Liver (tissue), 9 donors: Measurements from ENCODE around the gene ZNF563. TPM values are rescaled to one million over a fixed set of nuclear protein-coding genes. Genes with fewer than 3 reads are reported as not detected.
"Not testable (repeated sequence)": the region's sequence is repeated elsewhere in the genome, so short reads cannot be mapped to it uniquely, and the experiment has no call there.

Experiments used
- DNase-seq: peaks from one replicate; pipeline ENCODE4 v3.0.0-alpha.2; 2017; ENCODE audit warnings: low spot score
- H3K27ac ChIP-seq, 2 donors: one replicate each; pipeline ENCODE4 v1.7.0; 2013; ENCODE audit warnings: inconsistent platforms in 2 of 2, low read length in 2 of 2, control low read depth in 1 of 2, low read depth in 1 of 2, mild to moderate bottlenecking in 1 of 2
- H3K27me3 ChIP-seq, 4 donors: one replicate each; pipeline versions ENCODE4 v1.6.1 to v1.7.0; 2013; ENCODE audit warnings: low read length in 3 of 4, inconsistent platforms in 1 of 4, mild to moderate bottlenecking in 1 of 4, moderate library complexity in 1 of 4; ENCODE audit not compliant: control insufficient read depth in 4 of 4, insufficient read depth in 4 of 4
- H3K36me3 ChIP-seq, 4 donors: one replicate each; pipeline versions ENCODE4 v1.6.1 to v1.7.0; 2013; ENCODE audit warnings: low read length in 3 of 4, mild to moderate bottlenecking in 3 of 4, low read depth in 1 of 4, moderate library complexity in 1 of 4; ENCODE audit not compliant: control insufficient read depth in 4 of 4, insufficient read depth in 3 of 4
- H3K4me1 ChIP-seq, 4 donors: one replicate each; pipeline versions ENCODE4 v1.6.1 to v1.7.0; 2013; ENCODE audit warnings: low read length in 3 of 4, mild to moderate bottlenecking in 3 of 4, moderate library complexity in 1 of 4; ENCODE audit not compliant: control insufficient read depth in 4 of 4, insufficient read depth in 4 of 4
- H3K4me3 ChIP-seq, 3 donors: one replicate each; pipeline versions ENCODE4 v1.6.1 to v1.7.0; 2013; ENCODE audit warnings: low read length in 3 of 3, control low read depth in 1 of 3, low read depth in 1 of 3, mild to moderate bottlenecking in 1 of 3
- H3K9ac ChIP-seq, 2 donors: one replicate each; pipeline ENCODE4 v1.7.0; 2013; ENCODE audit warnings: low read length in 2 of 2, mild to moderate bottlenecking in 2 of 2, moderate library complexity in 2 of 2, control low read depth in 1 of 2, low read depth in 1 of 2
- H3K9me3 ChIP-seq, 4 donors: one replicate each; pipeline versions ENCODE4 v1.6.1 to v1.7.0; 2013; ENCODE audit warnings: low read length in 3 of 4; ENCODE audit not compliant: control insufficient read depth in 4 of 4
- ATF3 ChIP-seq: IDR thresholded peaks from 2 replicates; pipeline ENCODE4 v1.6.1; 2016; ENCODE audit warnings: antibody characterized with exemption
- EGR1 ChIP-seq, 2 donors: IDR thresholded peaks; 2 replicates each; pipeline ENCODE4 v1.6.1; 2016 to 2018; ENCODE audit warnings: antibody characterized with exemption in 2 of 2, low read depth in 2 of 2
- FOXA1 ChIP-seq: IDR thresholded peaks from 2 replicates; pipeline ENCODE4 v1.6.1; 2016; ENCODE audit warnings: antibody characterized with exemption
- FOXA2 ChIP-seq: IDR thresholded peaks from 2 replicates; pipeline ENCODE4 v1.6.1; 2016; ENCODE audit warnings: antibody characterized with exemption
- HNF4A ChIP-seq, 2 donors: conservative IDR thresholded peaks; 2 replicates each; pipeline ENCODE4 v1.6.1; 2016; ENCODE audit warnings: antibody characterized with exemption in 2 of 2, mild to moderate bottlenecking in 2 of 2
- HNF4G ChIP-seq: IDR thresholded peaks from 2 replicates; pipeline ENCODE4 v1.6.1; 2016; ENCODE audit warnings: antibody characterized with exemption
- JUND ChIP-seq, 2 donors: IDR thresholded peaks; 2 replicates each; pipeline ENCODE4 v1.6.1; 2016; ENCODE audit warnings: antibody characterized with exemption in 2 of 2
- MAX ChIP-seq: IDR thresholded peaks from 2 replicates; pipeline ENCODE4 v1.6.1; 2016; ENCODE audit warnings: antibody characterized with exemption
- NR2F2 ChIP-seq: IDR thresholded peaks from 2 replicates; pipeline ENCODE4 v1.6.1; 2016; ENCODE audit warnings: antibody characterized with exemption
- RAD21 ChIP-seq, 2 donors: IDR thresholded peaks; 2 replicates each; pipeline ENCODE4 v1.6.1; 2016; ENCODE audit warnings: antibody characterized with exemption in 2 of 2, mild to moderate bottlenecking in 2 of 2
- SP1 ChIP-seq: IDR thresholded peaks from 2 replicates; pipeline ENCODE4 v1.6.1; 2018; ENCODE audit warnings: antibody characterized with exemption, mild to moderate bottlenecking
- TAF1 ChIP-seq: conservative IDR thresholded peaks from 2 replicates; pipeline ENCODE4 v1.6.1; 2016; ENCODE audit warnings: antibody characterized with exemption, mild to moderate bottlenecking
- YY1 ChIP-seq: IDR thresholded peaks from 2 replicates; pipeline ENCODE4 v1.6.1; 2016; ENCODE audit warnings: antibody characterized with exemption, mild to moderate bottlenecking
- WGBS: extraction: QIAGEN DNeasy Blood & Tissue Kit; methylation state at CpG from one replicate; pipeline ENCODE4 v1.1.7; 2013; 5-methylcytosine and 5-hydroxymethylcytosine counted together
- polyA plus RNA-seq, 2 donors: library from polyadenylated mRNA; stranded (reverse) in 1 of 2; unstranded in 1 of 2; fragments of 200-250 nt in 1 of 2; fragments of >200 nt in 1 of 2; fragmentation: Nextera tagmentation in 1 of 2; extraction: Ambion mirVana in 1 of 2; gene quantifications; one replicate each; pipeline versions ENCODE4 v1.2.1 to v1.2.3, GENCODE V29; 2013 to 2015
- total RNA-seq, 2 donors: library from RNA; depleted of rRNA; stranded (reverse); fragments of >200 nt; gene quantifications; one replicate each; pipeline ENCODE4 v1.2.3, GENCODE V29; 2014
- TF ChIP-seq, protein P1 (sequence below): fragments of 150-350 bp; IDR thresholded peaks from 2 replicates; pipeline ENCODE4 v1.5.1; 2017; ENCODE audit warnings: improper control_type of control experiment, low read depth, low read length; ENCODE audit not compliant: missing input control
- donor health status: healthy.
- donor health status: healthy.
- donor health status: healthy.
- donor health status: healthy.
- donor health status: healthy.

The ZNF563 gene
- total and polyA plus RNA-seq, 4 donors: 2.5 to 15.8 (median 6.9) TPM

DNA sequence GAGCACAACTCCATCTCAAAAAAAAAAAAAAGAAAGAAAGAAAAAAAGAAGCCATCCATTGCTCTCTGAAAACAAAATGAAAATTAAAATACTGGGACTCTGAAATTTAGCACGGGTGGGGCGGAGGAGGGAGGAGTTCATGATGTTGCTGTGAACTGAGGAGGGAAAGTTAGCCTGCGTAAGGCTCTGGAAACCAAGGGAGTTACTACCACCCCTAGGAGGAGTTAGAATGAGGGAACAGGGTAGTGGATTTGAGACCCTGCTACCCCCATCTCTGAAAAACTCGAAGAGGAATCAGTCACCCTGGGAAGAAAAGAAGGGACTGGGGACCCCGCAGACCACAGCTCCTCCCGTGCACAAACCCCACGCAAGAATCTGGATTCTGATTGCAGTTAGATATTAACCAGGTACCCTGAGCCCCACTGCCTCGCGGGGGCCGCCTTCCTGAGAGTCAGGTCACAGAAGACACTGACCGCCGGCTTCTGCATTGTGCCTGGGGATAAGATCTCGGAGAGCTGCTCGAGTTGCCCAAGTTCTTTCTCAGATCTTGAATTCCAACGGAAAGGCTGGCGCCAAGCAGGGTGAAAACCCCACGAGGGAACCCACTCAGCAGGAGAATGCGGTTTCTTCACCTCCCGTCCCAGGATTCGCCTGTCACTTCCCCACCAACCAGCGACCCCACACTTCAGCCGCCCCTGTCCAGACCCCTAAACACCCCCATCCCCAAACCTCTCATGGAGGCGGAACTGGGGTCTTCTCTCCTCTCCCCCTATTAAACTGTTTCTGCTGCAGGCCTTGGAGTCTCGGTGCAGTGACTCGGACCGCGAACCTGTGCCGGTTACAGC, 31.2 kb upstream of the ZNF563 start:
- 5% methylated on average over 28 of the region's 28 CpGs for WGBS
- TF ChIP-seq FOXA2: no peak
- Histone ChIP-seq H3K27ac (peak overlapping the region; percentile 73 to 81), H3K4me1 (peaks cover 0 to 14% (median 0%) of the 10 kb centered on the region in 4 donors), H3K27me3 (no peaks in the 10 kb centered on the region), H3K36me3 (no peaks in the 10 kb centered on the region), H3K4me3 (peak overlapping the region; percentile 56 to 94 (median 73)), H3K9me3 (peaks cover 0 to 2% (median 0%) of the 10 kb centered on the region in 4 donors), H3K9ac (peak overlapping the region; percentile 32 to 77)
- DNase-seq: peak; percentile 40

DNA sequence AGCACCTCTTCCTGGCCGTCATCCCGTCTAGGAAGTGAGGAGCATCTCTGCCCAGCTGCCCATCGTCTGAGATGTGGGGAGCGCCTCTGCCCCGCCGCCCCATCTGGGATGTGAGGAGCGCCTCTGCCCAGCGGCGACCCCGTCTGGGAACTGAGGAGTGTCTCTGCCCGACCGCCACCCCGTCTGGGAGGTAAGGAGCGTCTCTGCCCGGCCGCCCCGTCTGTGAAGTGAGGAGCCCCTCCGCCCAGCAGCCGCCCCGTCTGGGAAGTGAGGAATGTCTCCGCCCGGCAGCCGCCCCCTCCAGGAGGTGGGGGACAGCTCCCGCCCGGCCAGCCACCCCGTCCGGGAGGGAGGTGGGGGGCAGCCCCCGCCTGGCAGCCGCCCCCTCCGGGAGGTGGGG, 28.8 kb upstream of the ZNF563 start:
- not testable (repeated sequence) for H3K36me3 ChIP-seq, DNase-seq, H3K9me3 ChIP-seq, H3K4me3 ChIP-seq, H3K27me3 ChIP-seq, H3K27ac ChIP-seq, H3K9ac ChIP-seq
- H3K4me1 ChIP-seq: peaks cover 0 to 14% (median 0%) of the 10 kb centered on the region in 4 donors
- WGBS: 98% methylated on average over 30 of the region's 30 CpGs

DNA sequence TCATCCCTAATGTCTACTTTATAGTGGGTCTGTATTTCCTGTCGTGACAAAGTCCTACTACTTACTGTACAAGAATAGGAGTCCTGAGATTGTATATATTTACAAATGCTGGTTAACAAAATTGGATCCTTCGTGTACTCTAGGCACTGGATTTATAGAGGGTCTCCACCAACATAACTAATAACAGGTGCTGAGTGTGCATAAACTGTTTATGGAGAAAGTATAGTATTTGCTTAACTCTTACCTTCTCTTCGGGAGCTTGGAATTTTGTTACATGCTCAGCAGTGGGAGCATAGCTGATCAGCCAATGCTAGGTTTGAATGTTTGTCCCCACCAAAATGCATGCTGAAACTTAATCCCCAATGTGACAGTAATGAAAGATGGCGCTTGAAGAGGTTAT, 19.9 kb upstream of the ZNF563 start:
- H3K4me1 ChIP-seq: no peaks in the 10 kb centered on the region
- no peak overlapping the region for H3K27ac ChIP-seq
- peaks cover 9 to 36% (median 28%) of the 10 kb centered on the region in 4 donors for H3K36me3 ChIP-seq
- DNase-seq: no peak
- H3K4me3 ChIP-seq: peak overlapping the region in 2 of 3 donors; percentile 42 to 54
- no peaks in the 10 kb centered on the region for H3K27me3 ChIP-seq
- peaks cover 36 to 64% (median 50%) of the 10 kb centered on the region in 4 donors for H3K9me3 ChIP-seq
- TF ChIP-seq EGR1 (IDR thresholded peaks at IDR 0.05; ENCODE audit: low read depth in 2 of 2): no peak
- 96% methylated on average over 4 of the region's 4 CpGs for WGBS
- no peak overlapping the region for H3K9ac ChIP-seq

DNA sequence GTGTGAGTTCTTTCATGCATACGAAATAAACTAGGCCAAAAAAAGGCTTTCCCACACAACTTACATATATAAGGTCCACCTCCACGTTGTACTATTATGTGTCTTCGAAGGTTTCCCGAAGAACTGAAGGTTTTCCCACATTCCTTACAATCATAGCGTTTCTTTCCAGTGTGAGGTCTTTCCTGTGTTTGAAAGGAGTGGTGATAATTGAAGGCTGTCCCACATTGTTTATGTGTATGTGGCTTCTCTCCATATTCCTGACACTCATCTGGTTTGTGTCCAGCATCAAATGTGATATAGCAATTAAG, 17.4 kb upstream of the ZNF563 start:
- 98% methylated on average over 5 of the region's 5 CpGs for WGBS
- DNase-seq: no peak
- Histone ChIP-seq H3K36me3 (peaks cover 9 to 36% (median 30%) of the 10 kb centered on the region in 4 donors), H3K4me1 (no peaks in the 10 kb centered on the region), H3K9me3 (peaks cover 38 to 80% (median 61%) of the 10 kb centered on the region in 4 donors), H3K4me3 (peak overlapping the region in 2 of 3 donors; percentile 37 to 44), H3K27ac (no peak overlapping the region), H3K9ac (no peak overlapping the region), H3K27me3 (no peaks in the 10 kb centered on the region)
- TF ChIP-seq RAD21 (IDR thresholded peaks at IDR 0.05): no peak
- no peak for TF ChIP-seq EGR1 (IDR thresholded peaks at IDR 0.05; ENCODE audit: low read depth in 2 of 2)
- no peak for TF ChIP-seq JUND (IDR thresholded peaks at IDR 0.05)
- no peak for TF ChIP-seq TAF1
- TF ChIP-seq MAX: no peak
- TF ChIP-seq FOXA1: no peak
- no peak for TF ChIP-seq ATF3
- no peak for TF ChIP-seq SP1
- TF ChIP-seq HNF4A (conservative IDR thresholded peaks at IDR 0.05): no peak
- TF ChIP-seq HNF4G: no peak
- TF ChIP-seq, protein P1, sequence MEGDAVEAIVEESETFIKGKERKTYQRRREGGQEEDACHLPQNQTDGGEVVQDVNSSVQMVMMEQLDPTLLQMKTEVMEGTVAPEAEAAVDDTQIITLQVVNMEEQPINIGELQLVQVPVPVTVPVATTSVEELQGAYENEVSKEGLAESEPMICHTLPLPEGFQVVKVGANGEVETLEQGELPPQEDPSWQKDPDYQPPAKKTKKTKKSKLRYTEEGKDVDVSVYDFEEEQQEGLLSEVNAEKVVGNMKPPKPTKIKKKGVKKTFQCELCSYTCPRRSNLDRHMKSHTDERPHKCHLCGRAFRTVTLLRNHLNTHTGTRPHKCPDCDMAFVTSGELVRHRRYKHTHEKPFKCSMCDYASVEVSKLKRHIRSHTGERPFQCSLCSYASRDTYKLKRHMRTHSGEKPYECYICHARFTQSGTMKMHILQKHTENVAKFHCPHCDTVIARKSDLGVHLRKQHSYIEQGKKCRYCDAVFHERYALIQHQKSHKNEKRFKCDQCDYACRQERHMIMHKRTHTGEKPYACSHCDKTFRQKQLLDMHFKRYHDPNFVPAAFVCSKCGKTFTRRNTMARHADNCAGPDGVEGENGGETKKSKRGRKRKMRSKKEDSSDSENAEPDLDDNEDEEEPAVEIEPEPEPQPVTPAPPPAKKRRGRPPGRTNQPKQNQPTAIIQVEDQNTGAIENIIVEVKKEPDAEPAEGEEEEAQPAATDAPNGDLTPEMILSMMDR: no peak
- no peak for TF ChIP-seq YY1
- no peak for TF ChIP-seq NR2F2
